ENCODE measurements around the gene GLTP.

- TF ChIP-seq CTCF (IDR thresholded peaks at IDR 0.05; ENCODE audit: low read length) = no peak
- TF ChIP-seq EZH2phosphoT487 (IDR thresholded peaks at IDR 0.05; ENCODE audit: low read length) = no peak
These were observed 57.9 kb downstream of the GLTP start for GRCh38 chr12:109822416-109822815.

Measured in MM.1S (cell line).